CD4-positive, alpha-beta T cell (primary cell): ENCODE measurements around the gene LRPPRC. TPM values are rescaled to one million over a fixed set of nuclear protein-coding genes. Genes with fewer than 3 reads are reported as not detected.

Source experiments
- ATAC-seq: fragments of 200-7000 bp; cut with Tn5 transposase; one replicate; pipeline ENCODE4 v1.10.0; 2022; ENCODE audit warnings: mild to moderate bottlenecking; ENCODE audit not compliant: poor library complexity
- CTCF ChIA-PET: fragments of 350-600 bp; sonication (Branson Sonifier 250); formaldehyde crosslinking; loops from one replicate; lab custom pipeline; 2021; ENCODE audit warnings: antibody characterized with exemption, inconsistent platforms; lab: Charles Lee
- POLR2A ChIA-PET: fragments of 350-600 bp; sonication (Branson Sonifier 250); formaldehyde crosslinking; loops from one replicate; lab custom pipeline; 2021; ENCODE audit warnings: antibody characterized with exemption, inconsistent platforms; lab: Charles Lee
- DNase-seq, 14 experiments: peaks; one replicate each; pipeline ENCODE4 v3.0.0-alpha.2; 2013 to 2020; ENCODE audit warnings: mixed read lengths in 2 of 14
- H3K27ac ChIP-seq, 2 donors: one replicate each; pipeline versions ENCODE4 v1.5.1 to v1.7.0; 2013; ENCODE audit warnings: low read length in 2 of 2, low read depth in 1 of 2, mild to moderate bottlenecking in 1 of 2
- H3K27me3 ChIP-seq, 2 experiments: 1 replicate in 1 of 2; 2 replicates in 1 of 2; pipeline versions ENCODE4 v1.6.1 to v1.7.0; 2013; ENCODE audit warnings: low read length in 2 of 2, control low read depth in 1 of 2, mild to moderate bottlenecking in 1 of 2, moderate library complexity in 1 of 2; ENCODE audit not compliant: insufficient read depth in 2 of 2, control insufficient read depth in 1 of 2
- H3K36me3 ChIP-seq: one replicate; pipeline ENCODE4 v1.6.1; 2013; ENCODE audit warnings: low read length, control low read depth; ENCODE audit not compliant: insufficient read depth
- H3K4me1 ChIP-seq: one replicate; pipeline ENCODE4 v1.6.1; 2013; ENCODE audit warnings: low read length, control low read depth; ENCODE audit not compliant: insufficient read depth
- H3K4me3 ChIP-seq: one replicate; pipeline ENCODE4 v1.5.1; 2013; ENCODE audit warnings: mild to moderate bottlenecking, low read length, moderate library complexity
- H3K9me3 ChIP-seq, 2 experiments: 1 replicate in 1 of 2; 2 replicates in 1 of 2; pipeline versions ENCODE4 v1.6.1 to v1.7.0; 2013; ENCODE audit warnings: low read length in 2 of 2, mild to moderate bottlenecking in 2 of 2, control low read depth in 1 of 2, moderate library complexity in 1 of 2; ENCODE audit not compliant: control insufficient read depth in 1 of 2, insufficient read depth in 1 of 2
- H3K27ac Mint-ChIP-seq: one replicate; pipeline ENCODE4 v1.8.0; 2020; ENCODE audit warnings: mixed read lengths
- H3K27me3 Mint-ChIP-seq: one replicate; pipeline ENCODE4 v1.8.0; 2021; ENCODE audit warnings: mixed read lengths
- H3K36me3 Mint-ChIP-seq: one replicate; pipeline ENCODE4 v1.8.0; 2021; ENCODE audit warnings: low read depth, mixed read lengths
- H3K4me1 Mint-ChIP-seq: one replicate; pipeline ENCODE4 v1.8.0; 2021; ENCODE audit warnings: low read depth, mixed read lengths
- H3K4me3 Mint-ChIP-seq: one replicate; pipeline ENCODE4 v1.8.0; 2020; ENCODE audit warnings: mild to moderate bottlenecking, mixed read lengths
- H3K9me3 Mint-ChIP-seq: one replicate; pipeline ENCODE4 v1.8.0; 2020; ENCODE audit warnings: mixed read lengths
- CTCF ChIP-seq: fragments of 200-600 bp; IDR thresholded peaks from one replicate; pipeline ENCODE4 v1.8.0; 2022; ENCODE audit warnings: antibody characterized with exemption, mild to moderate bottlenecking
- intact Hi-C, 2 experiments: fragments of 100-400 bp; cut with DNase I in 1 of 2; cut with micrococcal nuclease in 1 of 2; formaldehyde crosslinking; loops; one replicate each; pipeline versions ENCODE4 v1.15.1 to v1.9.0; 2023 to 2025; cut with DNase I, micrococcal nuclease
- total RNA-seq, 174 experiments: library from RNA in 2 of 174; stranded (reverse) in 2 of 174; gene quantifications; one replicate each; pipeline ENCODE4 v1.2.3 and lab custom pipeline; 2021 to 2026

Gene LRPPRC
- total RNA-seq, 2 experiments from 2014 or later, result 55.2 to 55.4 TPM

- intact Hi-C loops, result no loop called here
- Histone ChIP-seq H3K36me3 (no peaks in the 10 kb centered on the region), H3K27ac (no peak overlapping the region), H3K27me3 (peaks cover 0 to 7% of the 10 kb centered on the region in 2 experiments), H3K4me3 (no peak overlapping the region), H3K4me1 (no peaks in the 10 kb centered on the region), H3K9me3 (no peaks in the 10 kb centered on the region)
- no peak overlapping the region for H3K27ac Mint-ChIP-seq
- TF ChIP-seq CTCF, result no peak
- DNase-seq (no peak), ATAC-seq (no peak)
- H3K9me3 Mint-ChIP-seq, result no peaks in the 10 kb centered on the region
- ChIA-PET POLR2A (no interaction called here), CTCF (no interaction called here)
- H3K4me3 Mint-ChIP-seq, result no peak overlapping the region
- H3K27me3 Mint-ChIP-seq, result peaks cover 10% of the 10 kb centered on the region
- H3K36me3 Mint-ChIP-seq, result no peaks in the 10 kb centered on the region
- no peaks in the 10 kb centered on the region for H3K4me1 Mint-ChIP-seq
Observed at GRCh38 chr2:43846140-43846793, 149.5 kb downstream of the LRPPRC start.

GRCh38 chr2:43845181-43845580, 150.6 kb downstream of the LRPPRC start:
- intact Hi-C loops, result no loop called here
- no peaks in the 10 kb centered on the region for H3K36me3 Mint-ChIP-seq
- H3K27ac Mint-ChIP-seq, result no peak overlapping the region
- no peaks in the 10 kb centered on the region for H3K9me3 ChIP-seq
- H3K27me3 Mint-ChIP-seq, result peaks cover 5% of the 10 kb centered on the region
- no peaks in the 10 kb centered on the region for H3K36me3 ChIP-seq
- ChIA-PET POLR2A (no interaction called here), CTCF (no interaction called here)
- H3K9me3 Mint-ChIP-seq, result no peaks in the 10 kb centered on the region
- H3K4me1 Mint-ChIP-seq, result no peaks in the 10 kb centered on the region
- no peak for ATAC-seq
- TF ChIP-seq CTCF, result no peak
- H3K27me3 ChIP-seq, result peaks cover 0 to 4% of the 10 kb centered on the region in 2 experiments
- no peak overlapping the region for H3K4me3 ChIP-seq
- H3K4me1 ChIP-seq, result no peaks in the 10 kb centered on the region
- DNase-seq, result no peak
- H3K27ac ChIP-seq, result no peak overlapping the region
- H3K4me3 Mint-ChIP-seq, result no peak overlapping the region

- ChIA-PET CTCF (no interaction called here), POLR2A (no interaction called here)
- Histone ChIP-seq H3K4me1 (no peaks in the 10 kb centered on the region), H3K4me3 (no peak overlapping the region), H3K36me3 (no peaks in the 10 kb centered on the region), H3K9me3 (no peaks in the 10 kb centered on the region), H3K27ac (no peak overlapping the region), H3K27me3 (no peaks in the 10 kb centered on the region)
- Mint-ChIP-seq H3K27me3 (no peaks in the 10 kb centered on the region), H3K4me3 (no peak overlapping the region), H3K9me3 (no peaks in the 10 kb centered on the region), H3K4me1 (no peaks in the 10 kb centered on the region), H3K36me3 (no peaks in the 10 kb centered on the region), H3K27ac (no peak overlapping the region)
- intact Hi-C loops, result no loop called here
- TF ChIP-seq CTCF, result no peak
- no peak for DNase-seq
- ATAC-seq, result no peak
Observed at GRCh38 chr2:43842866-43843226, 152.9 kb downstream of the LRPPRC start.
